HCT116 (cell line): Measurements from ENCODE around the gene PLA2G2D. TPM values are rescaled to one million over a fixed set of nuclear protein-coding genes. Genes with fewer than 3 reads are reported as not detected.

Experiments used
- ATAC-seq: fragments of 200-7000 bp; cut with Tn5 transposase; 2 replicates; pipeline ENCODE4 v1.9.1; 2020; ENCODE audit warnings: mild to moderate bottlenecking, moderate library complexity
- BruUV-seq: library from RNA; stranded (reverse); fragments of 400-500 nt; replicated peaks from 2 replicates; lab custom pipeline; 2021; lab: Mats Ljungman, UMichigan
- CTCF ChIA-PET: fragments of 300-600 bp; sonication (Branson Sonifier 250); formaldehyde crosslinking; loops from one replicate; lab custom pipeline; 2021; ENCODE audit warnings: antibody characterized with exemption; lab: Charles Lee
- POLR2A ChIA-PET: fragments of 300-600, 350-600 bp; sonication (Branson Sonifier 250); formaldehyde crosslinking; loops from one replicate; lab custom pipeline; 2021; ENCODE audit warnings: antibody characterized with exemption; lab: Charles Lee
- RAD21 ChIA-PET, 2 experiments: fragments of 300-600 bp; sonication (Branson Sonifier 250); formaldehyde crosslinking; loops; one replicate each; lab custom pipeline; 2023; ENCODE audit warnings: low total read pairs in 2 of 2; ENCODE audit not compliant: uncharacterized antibody in 2 of 2, unreplicated experiment in 2 of 2, low non-redundant PET in 1 of 2; lab: Charles Lee
- DNase-seq: peaks from one replicate; pipeline ENCODE4 v3.0.0-alpha.2; 2010; ENCODE audit warnings: low read depth, low spot score
- H2AFZ ChIP-seq: fragments of 200-600 bp; shearing (Covaris generic), sonication (generic); 2 replicates; pipeline ENCODE4 v1.6.1; 2017; ENCODE audit warnings: low read depth, mixed run types, mixed read lengths, antibody characterized with exemption, low read length; ENCODE audit not compliant: poor library complexity, severe bottlenecking
- H3K27ac ChIP-seq: 2 replicates; pipeline ENCODE4 v1.5.1; 2012; ENCODE audit warnings: low read depth, low read length
- H3K27me3 ChIP-seq: fragments of 200-600 bp; sonication (generic); 2 replicates; pipeline ENCODE4 v1.6.1; 2016; ENCODE audit warnings: mixed run types, low read length, mixed read lengths; ENCODE audit not compliant: insufficient read depth
- H3K36me3 ChIP-seq, 2 experiments: fragments of 200-500 bp in 1 of 2; fragments of 200-600 bp in 1 of 2; sonication (Bioruptor generic) in 1 of 2; sonication (generic) in 1 of 2; 2 replicates each; pipeline versions ENCODE4 v1.5.1 to v1.6.1; 2014 to 2016; ENCODE audit warnings: low read length in 2 of 2, inconsistent platforms in 1 of 2, mixed read lengths in 1 of 2, mixed run types in 1 of 2; ENCODE audit not compliant: insufficient read depth in 2 of 2, control insufficient read depth in 1 of 2
- H3K4me1 ChIP-seq, 2 experiments: fragments of 200-600 bp in 1 of 2; sonication (generic) in 1 of 2; 2 replicates each; pipeline versions ENCODE4 v1.5.1 to v1.6.1; 2012 to 2017; ENCODE audit warnings: low read length in 2 of 2, inconsistent platforms in 1 of 2, mild to moderate bottlenecking in 1 of 2, mixed read lengths in 1 of 2, mixed run types in 1 of 2, moderate library complexity in 1 of 2; ENCODE audit not compliant: insufficient read depth in 2 of 2, control insufficient read depth in 1 of 2
- H3K4me2 ChIP-seq: fragments of 200-600 bp; sonication (generic); 2 replicates; pipeline ENCODE4 v1.6.1; 2017; ENCODE audit warnings: mixed run types, low read length, mixed read lengths
- H3K4me3 ChIP-seq, 2 experiments: fragments of 200-600 bp in 1 of 2; sonication (generic) in 1 of 2; replicated peaks in 1 of 2; 2 replicates each; pipeline ENCODE4 v1.5.1; 2011 to 2016; ENCODE audit warnings: low read length in 2 of 2, control low read depth in 1 of 2, low read depth in 1 of 2, mild to moderate bottlenecking in 1 of 2, mixed read lengths in 1 of 2, mixed run types in 1 of 2
- H3K79me2 ChIP-seq: fragments of 200-600 bp; sonication (generic); 2 replicates; pipeline ENCODE4 v1.6.1; 2017; ENCODE audit warnings: mild to moderate bottlenecking, mixed run types, low read length, moderate library complexity, mixed read lengths; ENCODE audit not compliant: insufficient read depth
- H3K9ac ChIP-seq: fragments of 200-600 bp; sonication (generic); 2 replicates; pipeline ENCODE4 v1.6.1; 2016; ENCODE audit warnings: low read length, mixed read lengths
- H3K9me2 ChIP-seq: fragments of 200-600 bp; sonication (generic), shearing (Covaris generic); 2 replicates; pipeline ENCODE4 v1.6.1; 2017; ENCODE audit warnings: mixed run types, mild to moderate bottlenecking, moderate library complexity; ENCODE audit not compliant: insufficient read depth
- H3K9me3 ChIP-seq, 2 experiments: fragments of 200-500 bp in 1 of 2; fragments of 200-600 bp in 1 of 2; sonication (Bioruptor generic) in 1 of 2; sonication (generic) in 1 of 2; 2 replicates each; pipeline ENCODE4 v1.6.1; 2014 to 2017; ENCODE audit warnings: low read length in 2 of 2, mixed read lengths in 2 of 2, inconsistent platforms in 1 of 2, low read depth in 1 of 2, mild to moderate bottlenecking in 1 of 2, mixed run types in 1 of 2, moderate library complexity in 1 of 2; ENCODE audit not compliant: control insufficient read depth in 1 of 2, insufficient read depth in 1 of 2
- H4K20me1 ChIP-seq: fragments of 200-600 bp; sonication (generic), shearing (Covaris generic); 2 replicates; pipeline ENCODE4 v1.6.1; 2017; ENCODE audit warnings: mixed run types, mild to moderate bottlenecking, moderate library complexity; ENCODE audit not compliant: insufficient read depth
- CEBPB ChIP-seq: IDR thresholded peaks from 2 replicates; pipeline ENCODE4 v1.6.1; 2012; ENCODE audit warnings: low read depth
- CTCF ChIP-seq, 3 experiments: fragments of 200-600 bp in 1 of 3; sonication (generic) in 1 of 3; IDR thresholded peaks in 2 of 3; conservative IDR thresholded peaks in 1 of 3; 2 replicates each; pipeline ENCODE4 v1.5.1; 2012 to 2017; ENCODE audit warnings: low read depth in 2 of 3, low read length in 2 of 3, antibody characterized with exemption in 1 of 3, borderline replicate concordance in 1 of 3, control low read depth in 1 of 3, mild to moderate bottlenecking in 1 of 3, mixed read lengths in 1 of 3, mixed run types in 1 of 3, moderate library complexity in 1 of 3; ENCODE audit not compliant: insufficient read depth in 1 of 3
- ELF1 ChIP-seq: IDR thresholded peaks from 2 replicates; pipeline ENCODE4 v1.6.1; 2012; ENCODE audit warnings: low read depth, borderline replicate concordance
- EZH2 ChIP-seq: fragments of 200-600 bp; sonication (generic); IDR thresholded peaks from 2 replicates; pipeline ENCODE4 v1.6.1; 2017; ENCODE audit warnings: antibody characterized with exemption, mixed run types
- EZH2phosphoT487 ChIP-seq: fragments of 200-600 bp; IDR thresholded peaks from 2 replicates; pipeline ENCODE4 v1.6.1; 2018; ENCODE audit warnings: antibody characterized with exemption, borderline replicate concordance
- FOSL1 ChIP-seq: IDR thresholded peaks from 2 replicates; pipeline ENCODE4 v1.6.1; 2012; ENCODE audit warnings: low read depth
- JUND ChIP-seq: IDR thresholded peaks from 2 replicates; pipeline ENCODE4 v1.6.1; 2012
- POLR2AphosphoS5 ChIP-seq: IDR thresholded peaks from 2 replicates; pipeline ENCODE4 v1.6.1; 2011; ENCODE audit warnings: mild to moderate bottlenecking, low read depth, low read length, moderate library complexity
- RAD21 ChIP-seq: IDR thresholded peaks from 2 replicates; pipeline ENCODE4 v1.6.1; 2012; ENCODE audit warnings: low read depth, mild to moderate bottlenecking
- SIN3A ChIP-seq: IDR thresholded peaks from 2 replicates; pipeline ENCODE4 v1.6.1; 2012; ENCODE audit warnings: low read depth
- SRF ChIP-seq: IDR thresholded peaks from 2 replicates; pipeline ENCODE4 v1.6.1; 2012; ENCODE audit warnings: low read depth
- TCF7L2 ChIP-seq: IDR thresholded peaks from 2 replicates; pipeline ENCODE4 v1.7.0; 2011; ENCODE audit warnings: borderline replicate concordance, inconsistent platforms; ENCODE audit not compliant: insufficient read depth, insufficient read length; ENCODE audit errors: extremely low read depth
- YY1 ChIP-seq: IDR thresholded peaks from 2 replicates; pipeline ENCODE4 v1.6.1; 2011; ENCODE audit warnings: low read length, low read depth, moderate library complexity, mild to moderate bottlenecking; ENCODE audit not compliant: insufficient replicate concordance; ENCODE audit errors: extremely low read depth
- ZFX ChIP-seq: fragments of 450-650 bp; IDR thresholded peaks from 2 replicates; pipeline ENCODE4 v1.6.1; 2017
- intact Hi-C: fragments of 100-400 bp; cut with micrococcal nuclease; formaldehyde crosslinking; loops from 2 replicates; pipeline ENCODE4 v1.10.0; 2022
- total RNA-seq: library from RNA; stranded (reverse); gene quantifications from one replicate; pipeline ENCODE4 v1.2.1, GENCODE V29; 2021; ENCODE audit not compliant: unreplicated experiment
- TF ChIP-seq, protein P1 (sequence below): IDR thresholded peaks from 2 replicates; pipeline ENCODE4 v1.6.1; 2012
- TF ChIP-seq, protein P2 (sequence below): IDR thresholded peaks from 2 replicates; pipeline ENCODE4 v1.6.1; 2012; ENCODE audit warnings: low read depth

The PLA2G2D gene
- total RNA-seq, 1 experiment from 2014 or later: not detected

DNA sequence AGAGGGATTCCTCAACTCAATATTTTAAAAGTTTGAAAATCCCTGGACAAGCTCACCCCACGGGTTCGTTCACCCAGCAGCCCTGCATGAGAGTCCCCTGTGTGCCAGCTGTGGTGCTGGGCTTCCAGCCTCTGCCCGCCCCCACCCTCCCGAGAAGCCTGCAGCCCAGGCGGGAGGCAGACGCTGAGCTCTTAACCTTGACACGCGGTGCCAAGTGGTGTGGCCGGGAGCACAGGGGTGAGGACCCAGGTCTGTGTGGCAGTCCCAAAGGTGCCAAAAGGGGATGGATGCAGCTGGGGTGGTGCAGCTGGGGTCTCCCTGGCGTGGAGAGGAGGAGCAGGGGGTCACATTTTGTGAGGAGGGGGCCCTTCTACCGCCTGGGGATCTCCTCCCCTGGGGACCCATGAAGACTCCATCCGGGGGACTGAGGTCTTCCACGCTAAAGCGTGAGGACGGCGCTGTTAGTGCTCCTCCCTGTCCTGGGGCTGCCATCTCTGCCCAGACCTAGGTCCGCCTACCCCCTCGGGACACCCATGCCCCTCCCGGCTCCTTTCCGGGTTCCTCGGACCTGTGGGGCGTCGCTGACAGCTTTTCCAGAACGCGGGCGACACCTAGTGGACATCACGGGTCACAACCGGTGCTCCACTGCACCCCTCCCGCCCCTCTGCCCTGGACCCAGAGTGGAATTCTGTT lies 32.7 kb upstream of the PLA2G2D start:
- H3K27ac ChIP-seq: no peak overlapping the region
- DNase-seq (peak; percentile 26), ATAC-seq (peak; percentile 99)
- no peaks in the 10 kb centered on the region for H3K79me2 ChIP-seq
- no TSS peak for BruUV-seq
- no peak overlapping the region for H3K4me3 ChIP-seq
- TF ChIP-seq, protein P1, sequence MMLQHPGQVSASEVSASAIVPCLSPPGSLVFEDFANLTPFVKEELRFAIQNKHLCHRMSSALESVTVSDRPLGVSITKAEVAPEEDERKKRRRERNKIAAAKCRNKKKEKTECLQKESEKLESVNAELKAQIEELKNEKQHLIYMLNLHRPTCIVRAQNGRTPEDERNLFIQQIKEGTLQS: no peak
- TF ChIP-seq RAD21: peak; percentile 99
- TF ChIP-seq YY1: peak; percentile 61
- TF ChIP-seq FOSL1: no peak
- TF ChIP-seq ELF1: no peak
- no peak for TF ChIP-seq EZH2
- no peak for TF ChIP-seq SRF
- TF ChIP-seq CEBPB: no peak
- no peak for TF ChIP-seq SIN3A
- TF ChIP-seq POLR2AphosphoS5: no peak
- TF ChIP-seq, protein P2, sequence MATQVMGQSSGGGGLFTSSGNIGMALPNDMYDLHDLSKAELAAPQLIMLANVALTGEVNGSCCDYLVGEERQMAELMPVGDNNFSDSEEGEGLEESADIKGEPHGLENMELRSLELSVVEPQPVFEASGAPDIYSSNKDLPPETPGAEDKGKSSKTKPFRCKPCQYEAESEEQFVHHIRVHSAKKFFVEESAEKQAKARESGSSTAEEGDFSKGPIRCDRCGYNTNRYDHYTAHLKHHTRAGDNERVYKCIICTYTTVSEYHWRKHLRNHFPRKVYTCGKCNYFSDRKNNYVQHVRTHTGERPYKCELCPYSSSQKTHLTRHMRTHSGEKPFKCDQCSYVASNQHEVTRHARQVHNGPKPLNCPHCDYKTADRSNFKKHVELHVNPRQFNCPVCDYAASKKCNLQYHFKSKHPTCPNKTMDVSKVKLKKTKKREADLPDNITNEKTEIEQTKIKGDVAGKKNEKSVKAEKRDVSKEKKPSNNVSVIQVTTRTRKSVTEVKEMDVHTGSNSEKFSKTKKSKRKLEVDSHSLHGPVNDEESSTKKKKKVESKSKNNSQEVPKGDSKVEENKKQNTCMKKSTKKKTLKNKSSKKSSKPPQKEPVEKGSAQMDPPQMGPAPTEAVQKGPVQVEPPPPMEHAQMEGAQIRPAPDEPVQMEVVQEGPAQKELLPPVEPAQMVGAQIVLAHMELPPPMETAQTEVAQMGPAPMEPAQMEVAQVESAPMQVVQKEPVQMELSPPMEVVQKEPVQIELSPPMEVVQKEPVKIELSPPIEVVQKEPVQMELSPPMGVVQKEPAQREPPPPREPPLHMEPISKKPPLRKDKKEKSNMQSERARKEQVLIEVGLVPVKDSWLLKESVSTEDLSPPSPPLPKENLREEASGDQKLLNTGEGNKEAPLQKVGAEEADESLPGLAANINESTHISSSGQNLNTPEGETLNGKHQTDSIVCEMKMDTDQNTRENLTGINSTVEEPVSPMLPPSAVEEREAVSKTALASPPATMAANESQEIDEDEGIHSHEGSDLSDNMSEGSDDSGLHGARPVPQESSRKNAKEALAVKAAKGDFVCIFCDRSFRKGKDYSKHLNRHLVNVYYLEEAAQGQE: no peak
- no peak for TF ChIP-seq EZH2phosphoT487
- no peak for TF ChIP-seq JUND
- TF ChIP-seq TCF7L2: no peak
- no peak for TF ChIP-seq ZFX
- peak; percentile 67 to 94 (median 93) for TF ChIP-seq CTCF (IDR thresholded peaks at IDR 0.05 in 2 of 3, conservative IDR thresholded peaks at IDR 0.05 in 1 of 3; ENCODE audit: borderline replicate concordance in 1 of 3, insufficient read depth in 1 of 3, low read depth in 2 of 3, low read length in 2 of 3)
- H3K4me2 ChIP-seq: peak overlapping the region; percentile 52
- ChIA-PET CTCF (interaction anchor here (0.7 to 3.5 kb wide), 10 partner anchors 51 to 490 kb away, joined by 3 to 20 read pairs (median 5); partner anchors contain the start of gene OTUD3), POLR2A (interaction anchor here (0.8 to 0.9 kb wide), 2 partner anchors 230 to 235 kb away, joined by 3 to 6 read pairs; no protein-coding TSS in a partner anchor), RAD21 (interaction anchor here (0.7 to 1.5 kb wide), 5 partner anchors 51 to 234 kb away, joined by 3 to 6 read pairs (median 5); no protein-coding TSS in a partner anchor)
- no peaks in the 10 kb centered on the region for H4K20me1 ChIP-seq
- no peak overlapping the region for H3K9ac ChIP-seq
- no peaks in the 10 kb centered on the region for H3K9me3 ChIP-seq
- H2AFZ ChIP-seq: peak overlapping the region; percentile 88
- H3K9me2 ChIP-seq: no peaks in the 10 kb centered on the region
- no peaks in the 10 kb centered on the region for H3K36me3 ChIP-seq
- peaks cover 0 to 5% of the 10 kb centered on the region in 2 experiments; a peak in 2 of 4 replicates for H3K4me1 ChIP-seq
- no peaks in the 10 kb centered on the region for H3K27me3 ChIP-seq
- intact Hi-C loops: loop anchor here (1.0 to 5.0 kb wide), 4 partner anchors 51 to 490 kb away; partner anchors contain the start of gene HTR6
